Measurements from ENCODE around the gene BCL2L13.

Gene BCL2L13

GRCh38 chr22:17773606-17774205, 135.1 kb downstream of the BCL2L13 start:
- H3K9ac ChIP-seq (ENCODE audit: low read length), result peak overlapping the region; percentile 66
- no peaks in the 10 kb centered on the region for H3K27me3 ChIP-seq (ENCODE audit: control insufficient read depth, insufficient read depth, low read length)
- H3K4me1 ChIP-seq (ENCODE audit: control insufficient read depth, insufficient read depth, low read length), result peaks cover 24% of the 10 kb centered on the region
- peak overlapping the region; percentile 71 for H3K4me3 ChIP-seq (ENCODE audit: low read length)
- no peaks in the 10 kb centered on the region for H3K36me3 ChIP-seq (ENCODE audit: control insufficient read depth, insufficient read depth, low read length)
- no peaks in the 10 kb centered on the region for H3K9me3 ChIP-seq (ENCODE audit: control insufficient read depth, low read length)

- H3K27me3 ChIP-seq (ENCODE audit: control insufficient read depth, insufficient read depth, low read length), result no peaks in the 10 kb centered on the region
- H3K4me3 ChIP-seq (ENCODE audit: low read length), result peak within 1 kb of the TSS; percentile 71
- no peaks in the 10 kb centered on the region for H3K9me3 ChIP-seq (ENCODE audit: control insufficient read depth, low read length)
- no peaks in the 10 kb centered on the region for H3K36me3 ChIP-seq (ENCODE audit: control insufficient read depth, insufficient read depth, low read length)
- H3K4me1 ChIP-seq (ENCODE audit: control insufficient read depth, insufficient read depth, low read length), result peaks cover 22% of the 10 kb centered on the region
- peak within 1 kb of the TSS; percentile 66 for H3K9ac ChIP-seq (ENCODE audit: low read length)
Observed at GRCh38 chr22:17774206-17774925, 135.8 kb downstream of the BCL2L13 start, which contains the start of gene BID. Gene BID (minus strand): TSS chr22:17774469. CDS start chr22:17750116, 24,353 bp downstream.

- Histone ChIP-seq H3K36me3 (ENCODE audit: control insufficient read depth, insufficient read depth, low read length) (no peaks in the 10 kb centered on the region), H3K4me3 (ENCODE audit: low read length) (no peak overlapping the region), H3K4me1 (ENCODE audit: control insufficient read depth, insufficient read depth, low read length) (peaks cover 15% of the 10 kb centered on the region), H3K9ac (ENCODE audit: low read length) (no peak overlapping the region), H3K9me3 (ENCODE audit: control insufficient read depth, low read length) (no peaks in the 10 kb centered on the region), H3K27me3 (ENCODE audit: control insufficient read depth, insufficient read depth, low read length) (peaks cover 1% of the 10 kb centered on the region)
Observed at GRCh38 chr22:17774926-17775685, 136.5 kb downstream of the BCL2L13 start.

- no peaks in the 10 kb centered on the region for H3K9me3 ChIP-seq (ENCODE audit: control insufficient read depth, low read length)
- H3K4me3 ChIP-seq (ENCODE audit: low read length), result no peak overlapping the region
- H3K36me3 ChIP-seq (ENCODE audit: control insufficient read depth, insufficient read depth, low read length), result no peaks in the 10 kb centered on the region
- peaks cover 4% of the 10 kb centered on the region for H3K27me3 ChIP-seq (ENCODE audit: control insufficient read depth, insufficient read depth, low read length)
- H3K9ac ChIP-seq (ENCODE audit: low read length), result no peak overlapping the region
- H3K4me1 ChIP-seq (ENCODE audit: control insufficient read depth, insufficient read depth, low read length), result peaks cover 16% of the 10 kb centered on the region
Observed at GRCh38 chr22:17775781-17776465, 137.4 kb downstream of the BCL2L13 start.

- H3K4me1 ChIP-seq (ENCODE audit: control insufficient read depth, insufficient read depth, low read length), result peaks cover 28% of the 10 kb centered on the region
- peak overlapping the region; percentile 5 for H3K9ac ChIP-seq (ENCODE audit: low read length)
- no peak overlapping the region for H3K4me3 ChIP-seq (ENCODE audit: low read length)
- H3K9me3 ChIP-seq (ENCODE audit: control insufficient read depth, low read length), result no peaks in the 10 kb centered on the region
- H3K27me3 ChIP-seq (ENCODE audit: control insufficient read depth, insufficient read depth, low read length), result peaks cover 4% of the 10 kb centered on the region
- H3K36me3 ChIP-seq (ENCODE audit: control insufficient read depth, insufficient read depth, low read length), result no peaks in the 10 kb centered on the region
Observed at GRCh38 chr22:17777005-17777716, 138.6 kb downstream of the BCL2L13 start.

GRCh38 chr22:17777717-17778044, 139.1 kb downstream of the BCL2L13 start:
- H3K9ac ChIP-seq (ENCODE audit: low read length), result peak overlapping the region; percentile 5
- peaks cover 4% of the 10 kb centered on the region for H3K27me3 ChIP-seq (ENCODE audit: control insufficient read depth, insufficient read depth, low read length)
- no peaks in the 10 kb centered on the region for H3K9me3 ChIP-seq (ENCODE audit: control insufficient read depth, low read length)
- H3K4me1 ChIP-seq (ENCODE audit: control insufficient read depth, insufficient read depth, low read length), result peaks cover 33% of the 10 kb centered on the region
- H3K4me3 ChIP-seq (ENCODE audit: low read length), result no peak overlapping the region
- no peaks in the 10 kb centered on the region for H3K36me3 ChIP-seq (ENCODE audit: control insufficient read depth, insufficient read depth, low read length)

GRCh38 chr22:17778412-17778976, 139.9 kb downstream of the BCL2L13 start:
- peaks cover 30% of the 10 kb centered on the region for H3K4me1 ChIP-seq (ENCODE audit: control insufficient read depth, insufficient read depth, low read length)
- no peaks in the 10 kb centered on the region for H3K36me3 ChIP-seq (ENCODE audit: control insufficient read depth, insufficient read depth, low read length)
- H3K9ac ChIP-seq (ENCODE audit: low read length), result no peak overlapping the region
- H3K9me3 ChIP-seq (ENCODE audit: control insufficient read depth, low read length), result no peaks in the 10 kb centered on the region
- no peak overlapping the region for H3K4me3 ChIP-seq (ENCODE audit: low read length)
- H3K27me3 ChIP-seq (ENCODE audit: control insufficient read depth, insufficient read depth, low read length), result peaks cover 4% of the 10 kb centered on the region

GRCh38 chr22:17779286-17780115, 140.9 kb downstream of the BCL2L13 start:
- Histone ChIP-seq H3K9me3 (ENCODE audit: control insufficient read depth, low read length) (no peaks in the 10 kb centered on the region), H3K9ac (ENCODE audit: low read length) (no peak overlapping the region), H3K4me3 (ENCODE audit: low read length) (no peak overlapping the region), H3K27me3 (ENCODE audit: control insufficient read depth, insufficient read depth, low read length) (peaks cover 4% of the 10 kb centered on the region), H3K4me1 (ENCODE audit: control insufficient read depth, insufficient read depth, low read length) (peaks cover 28% of the 10 kb centered on the region), H3K36me3 (ENCODE audit: control insufficient read depth, insufficient read depth, low read length) (no peaks in the 10 kb centered on the region)

- Histone ChIP-seq H3K36me3 (ENCODE audit: control insufficient read depth, insufficient read depth, low read length) (no peaks in the 10 kb centered on the region), H3K4me3 (ENCODE audit: low read length) (no peak overlapping the region), H3K4me1 (ENCODE audit: control insufficient read depth, insufficient read depth, low read length) (peaks cover 24% of the 10 kb centered on the region), H3K9ac (ENCODE audit: low read length) (no peak overlapping the region), H3K27me3 (ENCODE audit: control insufficient read depth, insufficient read depth, low read length) (peaks cover 4% of the 10 kb centered on the region), H3K9me3 (ENCODE audit: control insufficient read depth, low read length) (no peaks in the 10 kb centered on the region)
Observed at GRCh38 chr22:17780116-17780740, 141.7 kb downstream of the BCL2L13 start.

All from mucosa of stomach (tissue), 1 donor.